HepG2 (cell line): ENCODE measurements around the gene HSPE1. TPM values are rescaled to one million over a fixed set of nuclear protein-coding genes. Genes with fewer than 3 reads are reported as not detected.

Source experiments
- ATAC-seq: fragments of 200-7000 bp; cut with Tn5 transposase; 3 replicates; pipeline ENCODE4 v1.9.1; 2020; ENCODE audit warnings: mild to moderate bottlenecking, moderate library complexity
- Bru-seq: library from RNA; stranded (reverse); fragments of 400-500 nt; gene quantifications from one replicate; lab custom pipeline; 2021; lab: Mats Ljungman, UMichigan
- BruChase-seq, 2 experiments: library from RNA; stranded (reverse); fragments of 400-500 nt; gene quantifications; one replicate each; lab custom pipeline; 2021; lab: Mats Ljungman, UMichigan
- BruUV-seq: library from RNA; stranded (reverse); fragments of 400-500 nt; replicated peaks from 2 replicates; lab custom pipeline; 2021; lab: Mats Ljungman, UMichigan
- CTCF ChIA-PET: fragments of 300-600 bp; formaldehyde crosslinking; extraction: SDS; loops from one replicate; lab custom pipeline; 2021; ENCODE audit warnings: low total read pairs, inconsistent platforms, low intra/inter-chr PET ratio; lab: Yijun Ruan, JAX
- POLR2A ChIA-PET: fragments of 350-600 bp; sonication (Branson Sonifier 250); formaldehyde crosslinking; loops from one replicate; lab custom pipeline; 2020; ENCODE audit warnings: antibody characterized with exemption, inconsistent platforms; lab: Yijun Ruan, JAX
- DNase-seq: peaks from one replicate; pipeline ENCODE4 v3.0.0-alpha.2; 2015; ENCODE audit warnings: low spot score
- FAIRE-seq: peaks from 3 replicates; lab custom pipeline; 2011; peaks lifted over from hg19 to GRCh38; lab: Jason Lieb, UNC
- H2AFZ ChIP-seq: one replicate; pipeline ENCODE4 v1.6.1; 2011; ENCODE audit warnings: low read length, inconsistent platforms
- H3K27ac ChIP-seq: fragments of 300-600 bp; 3 replicates; pipeline ENCODE4 v1.8.0; 2011; ENCODE audit warnings: mixed run types, mild to moderate bottlenecking, mixed read lengths, low read length, inconsistent platforms; ENCODE audit not compliant: insufficient read depth; ENCODE audit errors: extremely low read length
- H3K27me3 ChIP-seq, 2 experiments: fragments of 200-600 bp in 1 of 2; 2 replicates in 1 of 2; 3 replicates in 1 of 2; pipeline versions ENCODE4 v1.6.0 to v1.8.0; 2011; ENCODE audit warnings: low read length in 2 of 2, mild to moderate bottlenecking in 2 of 2, moderate library complexity in 2 of 2, inconsistent platforms in 1 of 2; ENCODE audit not compliant: insufficient read depth in 2 of 2, control insufficient read depth in 1 of 2
- H3K36me3 ChIP-seq, 2 experiments: fragments of 200-600 bp in 1 of 2; replicated peaks in 1 of 2; 2 replicates in 1 of 2; 3 replicates in 1 of 2; pipeline versions ENCODE4 v1.5.1 to v1.8.0; 2011; ENCODE audit warnings: low read length in 2 of 2, inconsistent platforms in 1 of 2; ENCODE audit not compliant: insufficient read depth in 2 of 2, control insufficient read depth in 1 of 2
- H3K4me1 ChIP-seq: 2 replicates; pipeline ENCODE4 v1.5.1; 2012; ENCODE audit warnings: low read length, inconsistent platforms; ENCODE audit not compliant: insufficient read depth
- H3K4me2 ChIP-seq: 2 replicates; pipeline ENCODE4 v1.6.0; 2011; ENCODE audit warnings: low read depth, low read length, inconsistent platforms
- H3K4me3 ChIP-seq, 3 experiments: fragments of 200-600 bp in 1 of 3; sonication (generic), shearing (Covaris generic) in 1 of 3; replicated peaks in 1 of 3; 2 replicates each; pipeline ENCODE4 v1.5.1; 2011 to 2016; ENCODE audit warnings: low read length in 3 of 3, inconsistent platforms in 2 of 3, low read depth in 2 of 3, mild to moderate bottlenecking in 2 of 3, control low read depth in 1 of 3, mixed read lengths in 1 of 3; ENCODE audit not compliant: insufficient read depth in 1 of 3
- H3K79me2 ChIP-seq: one replicate; pipeline ENCODE4 v1.6.1; 2011; ENCODE audit warnings: low read length, inconsistent platforms; ENCODE audit not compliant: insufficient read depth
- H3K9ac ChIP-seq: 2 replicates; pipeline ENCODE4 v1.6.0; 2011; ENCODE audit warnings: mild to moderate bottlenecking, low read depth, low read length, inconsistent platforms; ENCODE audit not compliant: insufficient read depth
- H3K9me3 ChIP-seq: 2 replicates; pipeline ENCODE4 v1.5.1; 2012; ENCODE audit warnings: mild to moderate bottlenecking, low read length
- H4K20me1 ChIP-seq: 2 replicates; pipeline ENCODE4 v1.6.0; 2011; ENCODE audit warnings: inconsistent platforms, mild to moderate bottlenecking, low read length, moderate library complexity; ENCODE audit not compliant: insufficient read depth
- KAT8 ChIP-seq: IDR thresholded peaks from 2 replicates; pipeline ENCODE4 v1.6.1; 2016; ENCODE audit warnings: missing genetic modification reagents, missing compliant biosample characterization
- MYNN ChIP-seq: sonication (generic); formaldehyde crosslinking; IDR thresholded peaks from 2 replicates; pipeline ENCODE4 v1.4.0; 2020; ENCODE audit warnings: mild to moderate bottlenecking, low read depth, missing genetic modification reagents
- SNRNP70 ChIP-seq: fragments of 200-400 bp; formaldehyde crosslinking; IDR thresholded peaks from 2 replicates; pipeline ENCODE4 v1.6.1; 2017; ENCODE audit warnings: mild to moderate bottlenecking, low read depth, low read length, moderate library complexity
- SRSF9 ChIP-seq: fragments of 200-400 bp; formaldehyde crosslinking; IDR thresholded peaks from 2 replicates; pipeline ENCODE4 v1.6.1; 2018; ENCODE audit warnings: borderline replicate concordance, mild to moderate bottlenecking, low read depth, low read length; ENCODE audit not compliant: insufficient read depth, poor library complexity, severe bottlenecking
- ZNF580 ChIP-seq: IDR thresholded peaks from 2 replicates; pipeline ENCODE4 v1.6.1; 2016; ENCODE audit warnings: low read depth, borderline replicate concordance
- ZNF747 ChIP-seq: sonication (generic); formaldehyde crosslinking; IDR thresholded peaks from 2 replicates; pipeline ENCODE4 v1.8.1; 2023; ENCODE audit warnings: missing genetic modification reagents, mild to moderate bottlenecking, borderline replicate concordance
- ZNF878 ChIP-seq: sonication (generic); formaldehyde crosslinking; IDR thresholded peaks from 2 replicates; pipeline ENCODE4 v1.8.1; 2023; ENCODE audit warnings: mild to moderate bottlenecking, missing genetic modification reagents, moderate library complexity
- whole genome bisulfite sequencing: methylation state at CpG from one replicate; pipeline ENCODE4 v1.1.6; 2017; ENCODE audit warnings: low lambda C conversion rate; 5-methylcytosine and 5-hydroxymethylcytosine counted together
- in situ Hi-C: cut with HindIII; loops from 2 replicates; pipeline ENCODE4 v1.10.0; 2017; ENCODE audit warnings: low pct_unique_long_range_greater_than_20kb; ENCODE audit not compliant: extremely low pct_ligation_motif_present
- intact Hi-C: fragments of 100-400 bp; cut with micrococcal nuclease; formaldehyde crosslinking; loops from one replicate; pipeline ENCODE4 v1.10.0; 2022; ENCODE audit not compliant: unreplicated experiment
- long read RNA-seq, 2 experiments: library from RNA in 1 of 2; library from polyadenylated mRNA in 1 of 2; stranded (forward) in 1 of 2; unstranded in 1 of 2; transcript quantifications; one replicate each; pipeline ENCODE4 v2.0.0, GENCODE V29; 2019 to 2022
- polyA minus RNA-seq, 3 experiments: library from RNA; depleted of rRNA, polyadenylated mRNA; stranded (reverse); fragments of >200 nt; gene quantifications; 2 replicates each; pipeline ENCODE4 v1.2.3, GENCODE V29; 2011; ENCODE audit warnings: low replicate concordance in 1 of 3
- polyA plus RNA-seq, 8 experiments: library from polyadenylated mRNA; depleted of rRNA in 3 of 8; stranded (reverse) in 7 of 8; unstranded in 1 of 8; fragments of >200 nt; fragmentation: Illumina TruSeq in 4 of 8; extraction: Trizol in 4 of 8; gene quantifications; 2 replicates each; pipeline versions ENCODE4 v1.2.1 to v1.2.3, GENCODE V29; 2011 to 2016; ENCODE audit warnings: low read depth in 4 of 8, missing spikeins in 1 of 8, mixed read lengths in 1 of 8; ENCODE audit not compliant: insufficient read depth in 1 of 8
- total RNA-seq, 5 experiments: library from RNA; depleted of rRNA; stranded (reverse); fragments of >200 nt; fragmentation: Illumina TruSeq; extraction: Trizol; gene quantifications; 2 replicates each; pipeline ENCODE4 v1.2.3, GENCODE V29; 2016; ENCODE audit warnings: low read depth in 1 of 5
- TF ChIP-seq, protein P1 (sequence below): sonication (generic); formaldehyde crosslinking; IDR thresholded peaks from 2 replicates; pipeline ENCODE4 v1.8.1; 2022; ENCODE audit warnings: mild to moderate bottlenecking, missing genetic modification reagents
- TF ChIP-seq, protein P2 (sequence below): sonication (generic); formaldehyde crosslinking; IDR thresholded peaks from 2 replicates; pipeline ENCODE4 v1.9.0; 2022; ENCODE audit warnings: low read depth, missing genetic modification reagents

Gene HSPE1
- total RNA-seq (2016; rRNA removed; fragmentation: Illumina TruSeq; extraction: Trizol) (823 and 1,040 TPM in 2 replicates), polyA plus RNA-seq (2011; rRNA removed) (200 and 244 TPM in 2 replicates), polyA minus RNA-seq (2011; rRNA and poly(A)+ RNA removed; ENCODE audit: low replicate concordance) (16.5 and 17.8 TPM in 2 replicates), Bru-seq, nascent RNA (percentile 99 among the genes with signal in this experiment), BruChase-seq, experiment 1, labeled RNA remaining after a 6-hour chase (percentile 100 among the genes with signal in this experiment), BruChase-seq, experiment 2, labeled RNA remaining after a 2-hour chase (percentile 99 among the genes with signal in this experiment)
- 289 and 312 TPM in 2 replicates for total RNA-seq (2016; cell fraction: cytosol; rRNA removed; fragmentation: Illumina TruSeq; extraction: Trizol; ENCODE audit: low read depth)
- 818 and 1,177 TPM in 2 replicates for total RNA-seq (2016; cell fraction: insoluble cytoplasmic fraction; rRNA removed; fragmentation: Illumina TruSeq; extraction: Trizol)
- 277 and 288 TPM in 2 replicates for total RNA-seq (2016; cell fraction: membrane; rRNA removed; fragmentation: Illumina TruSeq; extraction: Trizol)
- total RNA-seq (2016; cell fraction: nucleus; rRNA removed; fragmentation: Illumina TruSeq; extraction: Trizol) = 323 and 352 TPM in 2 replicates
- polyA plus RNA-seq (2011; cell fraction: cytosol; rRNA removed) = 131 and 201 TPM in 2 replicates
- polyA plus RNA-seq (2011; cell fraction: nucleus; rRNA removed) = 67.1 and 99.6 TPM in 2 replicates
- 555 and 769 TPM in 2 replicates for polyA plus RNA-seq (2012)
- 404 and 477 TPM in 2 replicates for polyA plus RNA-seq (2016; cell fraction: cytosol; fragmentation: Illumina TruSeq; extraction: Trizol; ENCODE audit: low read depth)
- polyA plus RNA-seq (2016; cell fraction: insoluble cytoplasmic fraction; fragmentation: Illumina TruSeq; extraction: Trizol; ENCODE audit: low read depth) = 1,596 and 2,077 TPM in 2 replicates
- 353 and 396 TPM in 2 replicates for polyA plus RNA-seq (2016; cell fraction: membrane; fragmentation: Illumina TruSeq; extraction: Trizol; ENCODE audit: low read depth)
- polyA plus RNA-seq (2016; cell fraction: nucleus; fragmentation: Illumina TruSeq; extraction: Trizol; ENCODE audit: insufficient read depth, low read depth) = 750 and 786 TPM in 2 replicates
- polyA minus RNA-seq (2011; cell fraction: cytosol; rRNA and poly(A)+ RNA removed) = 49.8 and 52.9 TPM in 2 replicates
- polyA minus RNA-seq (2011; cell fraction: nucleus; rRNA and poly(A)+ RNA removed) = 107 and 118 TPM in 2 replicates
- long read RNA-seq, experiment 1, transcript HSPE1-201 (4 exons, 950 nt) = major isoform, 1,112 of 1,363 reads
- long read RNA-seq, experiment 1, partial matches to known transcripts = 229 of 1,363 reads
- long read RNA-seq, experiment 1, other reads (novel, unspliced or antisense) = 17 of 1,363 reads
- long read RNA-seq, experiment 2, transcript HSPE1-201 (4 exons, 950 nt) = major isoform, 674 of 835 reads
- long read RNA-seq, experiment 2, partial matches to known transcripts = 120 of 835 reads
- long read RNA-seq, experiment 2, other reads (novel, unspliced or antisense) = 38 of 835 reads

DNA sequence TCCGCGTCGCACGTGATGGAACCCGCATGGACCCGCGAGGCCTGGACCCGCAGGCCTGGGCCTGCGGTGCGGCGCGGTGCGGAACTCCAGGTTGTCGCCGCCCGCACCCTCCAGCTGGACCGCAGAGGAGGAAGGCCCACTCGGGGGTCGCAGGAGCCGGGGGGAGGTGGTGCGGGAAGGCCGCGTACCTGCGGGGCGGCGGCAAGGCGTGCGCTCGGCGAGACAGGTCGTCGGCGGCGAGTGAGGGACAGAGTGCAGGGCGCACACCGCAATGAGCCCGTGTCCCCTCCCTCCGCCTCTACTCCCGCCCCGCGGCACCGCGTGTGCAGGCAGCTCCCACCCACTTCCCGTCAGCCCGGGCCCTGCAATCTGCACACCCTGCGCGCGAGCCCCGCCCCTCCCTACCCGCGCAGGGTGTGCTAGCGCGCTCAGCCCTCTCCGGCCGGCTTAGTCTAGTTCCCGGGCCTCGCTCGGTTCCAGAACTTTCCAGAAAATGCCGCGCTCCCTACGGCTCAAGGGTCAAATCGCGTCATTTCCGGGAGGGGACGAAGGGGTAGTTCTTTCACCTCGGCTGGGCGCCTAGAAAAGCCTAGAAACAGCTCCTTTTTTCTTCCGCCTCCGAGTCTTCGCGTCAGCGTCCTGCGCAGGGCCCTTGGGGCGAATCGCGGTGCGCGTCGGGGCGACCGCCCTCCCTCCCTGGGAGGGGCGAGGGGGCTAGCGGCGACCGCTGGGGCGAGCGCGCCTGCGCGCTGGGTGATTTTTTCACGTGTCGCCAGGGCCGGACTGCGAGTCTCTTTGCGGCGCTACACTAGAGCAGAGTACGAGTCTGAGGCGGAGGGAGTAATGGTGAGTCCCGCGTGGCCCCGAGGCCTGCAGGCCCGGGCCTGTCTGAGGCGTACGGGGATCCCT lies at the start of gene HSPE1, which contains the start of gene HSPD1:
Gene HSPE1, plus strand, starts transcription at position 786 of the 909 bp plus-strand sequence. Its CDS starts 58 bp downstream, at position 844.
Gene HSPD1, minus strand, starts transcription at position 247 of the 909 bp plus-strand sequence. CDS start 992 bp downstream, outside the sequence.
- 2% methylated on average over 82 of the region's 104 CpGs for WGBS
- Histone ChIP-seq H3K79me2 (peaks cover 94% of the 10 kb centered on the region), H3K27me3 (no peaks in the 10 kb centered on the region; a peak in 1 of 5 replicates), H3K4me2 (peak within 1 kb of the TSS; percentile 92), H3K9ac (peak within 1 kb of the TSS; percentile 99), H3K36me3 (peaks cover 15 to 59% of the 10 kb centered on the region in 2 experiments), H4K20me1 (peaks cover 59% of the 10 kb centered on the region), H2AFZ (no peak within 1 kb of the TSS), H3K9me3 (no peaks in the 10 kb centered on the region), H3K27ac (peak within 1 kb of the TSS; percentile 96), H3K4me3 (peak within 1 kb of the TSS; percentile 68 to 99 (median 95)), H3K4me1 (peaks cover 60% of the 10 kb centered on the region)
- intact Hi-C loops = loop anchor here (1.0 to 5.0 kb wide), 7 partner anchors 15 to 113 kb away; partner anchors contain the start of genes COQ10B and SF3B1
- POLR2A ChIA-PET = interaction anchor here (0.6 to 5.8 kb wide), 37 partner anchors 9 to 213 kb away, joined by 3 to 264 read pairs (median 5); partner anchors contain the start of genes COQ10B, MARS2, MOB4 and SF3B1
- peak; percentile 91 for ATAC-seq
- CTCF ChIA-PET = no interaction called here
- DNase-seq = peak; percentile 100
- FAIRE-seq = peak; percentile 73
- BruUV-seq = no TSS peak
- in situ Hi-C loops = no loop called here
- TF ChIP-seq ZNF878 = peak; percentile 99
- TF ChIP-seq ZNF580 = peak; percentile 86
- TF ChIP-seq, protein P1, sequence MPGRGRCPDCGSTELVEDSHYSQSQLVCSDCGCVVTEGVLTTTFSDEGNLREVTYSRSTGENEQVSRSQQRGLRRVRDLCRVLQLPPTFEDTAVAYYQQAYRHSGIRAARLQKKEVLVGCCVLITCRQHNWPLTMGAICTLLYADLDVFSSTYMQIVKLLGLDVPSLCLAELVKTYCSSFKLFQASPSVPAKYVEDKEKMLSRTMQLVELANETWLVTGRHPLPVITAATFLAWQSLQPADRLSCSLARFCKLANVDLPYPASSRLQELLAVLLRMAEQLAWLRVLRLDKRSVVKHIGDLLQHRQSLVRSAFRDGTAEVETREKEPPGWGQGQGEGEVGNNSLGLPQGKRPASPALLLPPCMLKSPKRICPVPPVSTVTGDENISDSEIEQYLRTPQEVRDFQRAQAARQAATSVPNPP (CRISPR knock-in tag) = peak; percentile 85; the same call in 1 of the 2 replicates
- TF ChIP-seq SNRNP70 = no peak
- peak; percentile 99 for TF ChIP-seq ZNF747 (CRISPR knock-in tag)
- TF ChIP-seq, protein P2, sequence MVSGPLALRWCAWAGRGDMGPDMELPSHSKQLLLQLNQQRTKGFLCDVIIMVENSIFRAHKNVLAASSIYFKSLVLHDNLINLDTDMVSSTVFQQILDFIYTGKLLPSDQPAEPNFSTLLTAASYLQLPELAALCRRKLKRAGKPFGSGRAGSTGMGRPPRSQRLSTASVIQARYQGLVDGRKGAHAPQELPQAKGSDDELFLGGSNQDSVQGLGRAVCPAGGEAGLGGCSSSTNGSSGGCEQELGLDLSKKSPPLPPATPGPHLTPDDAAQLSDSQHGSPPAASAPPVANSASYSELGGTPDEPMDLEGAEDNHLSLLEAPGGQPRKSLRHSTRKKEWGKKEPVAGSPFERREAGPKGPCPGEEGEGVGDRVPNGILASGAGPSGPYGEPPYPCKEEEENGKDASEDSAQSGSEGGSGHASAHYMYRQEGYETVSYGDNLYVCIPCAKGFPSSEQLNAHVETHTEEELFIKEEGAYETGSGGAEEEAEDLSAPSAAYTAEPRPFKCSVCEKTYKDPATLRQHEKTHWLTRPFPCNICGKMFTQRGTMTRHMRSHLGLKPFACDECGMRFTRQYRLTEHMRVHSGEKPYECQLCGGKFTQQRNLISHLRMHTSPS (CRISPR knock-in tag) = peak; percentile 58; the same call in 1 of the 2 replicates
- TF ChIP-seq SRSF9 = no peak
- TF ChIP-seq MYNN = peak; percentile 87
- peak; percentile 95 for TF ChIP-seq KAT8
